Ascending aorta (tissue), 2 donors: ENCODE data around the gene CACNA2D3. TPM values are rescaled to one million over a fixed set of nuclear protein-coding genes. Genes with fewer than 3 reads are reported as not detected.

Experiments used
- DNase-seq, 2 donors: peaks; one replicate each; pipeline ENCODE4 v3.0.0-alpha.2; 2019; ENCODE audit warnings: low spot score in 2 of 2
- H3K27ac ChIP-seq, 2 donors: fragments of 200-600 bp; sonication (generic); one replicate each; pipeline ENCODE4 v1.5.1; 2016 to 2017; ENCODE audit warnings: mild to moderate bottlenecking in 1 of 2
- H3K27me3 ChIP-seq: fragments of 200-600 bp; sonication (generic); one replicate; pipeline ENCODE4 v1.5.1; 2017
- H3K36me3 ChIP-seq, 2 donors: fragments of 200-600 bp; sonication (generic); one replicate each; pipeline ENCODE4 v1.5.1; 2016
- H3K4me1 ChIP-seq, 2 donors: fragments of 200-600 bp; sonication (generic); one replicate each; pipeline ENCODE4 v1.5.1; 2016 to 2017; ENCODE audit warnings: mild to moderate bottlenecking in 1 of 2
- H3K4me3 ChIP-seq, 2 donors: fragments of 200-600 bp; sonication (generic); one replicate each; pipeline ENCODE4 v1.5.1; 2016 to 2017; ENCODE audit warnings: mild to moderate bottlenecking in 1 of 2
- H3K9me3 ChIP-seq, 2 donors: fragments of 200-600 bp; sonication (generic); one replicate each; pipeline ENCODE4 v1.5.1; 2016
- CTCF ChIP-seq, 3 experiments: fragments of 200-600 bp in 2 of 3; fragments of 450-650 bp in 1 of 3; sonication (generic) in 2 of 3; IDR thresholded peaks; one replicate each; pipeline ENCODE4 v1.5.1; 2016 to 2019; ENCODE audit warnings: antibody characterized with exemption in 3 of 3, mild to moderate bottlenecking in 1 of 3, moderate library complexity in 1 of 3
- intact Hi-C: fragments of 100-400 bp; cut with DNase I; formaldehyde crosslinking; loops from one replicate; pipeline ENCODE4 v1.15.1; 2023
- total RNA-seq: library from RNA; depleted of rRNA; stranded (reverse); fragments of >200 nt; gene quantifications from one replicate; pipeline ENCODE4 v1.1.0, GENCODE V29; 2016

Gene CACNA2D3
- total RNA-seq, 1 donor from 2014 or later: not detected

GRCh38 chr3:55065331-55065730 lies 943.0 kb downstream of the CACNA2D3 start:
- no peak overlapping the region for H3K27ac ChIP-seq
- no peaks in the 10 kb centered on the region for H3K36me3 ChIP-seq
- H3K4me3 ChIP-seq: no peak overlapping the region
- no peak for DNase-seq
- intact Hi-C loops: no loop called here
- TF ChIP-seq CTCF (IDR thresholded peaks at IDR 0.05): no peak
- H3K4me1 ChIP-seq: no peaks in the 10 kb centered on the region
- no peaks in the 10 kb centered on the region for H3K27me3 ChIP-seq
- no peaks in the 10 kb centered on the region for H3K9me3 ChIP-seq

- H3K4me3 ChIP-seq: no peak overlapping the region
- no peaks in the 10 kb centered on the region for H3K27me3 ChIP-seq
- no peak overlapping the region for H3K27ac ChIP-seq
- no peak for TF ChIP-seq CTCF (IDR thresholded peaks at IDR 0.05)
- H3K9me3 ChIP-seq: no peaks in the 10 kb centered on the region
- no peak for DNase-seq
- intact Hi-C loops: no loop called here
- H3K36me3 ChIP-seq: no peaks in the 10 kb centered on the region
- H3K4me1 ChIP-seq: no peaks in the 10 kb centered on the region
Observed at GRCh38 chr3:55066551-55067047, 944.2 kb downstream of the CACNA2D3 start.

GRCh38 chr3:55069950-55070349 lies 947.6 kb downstream of the CACNA2D3 start:
- Histone ChIP-seq H3K27ac (no peak overlapping the region), H3K4me1 (no peaks in the 10 kb centered on the region), H3K9me3 (no peaks in the 10 kb centered on the region), H3K4me3 (no peak overlapping the region), H3K27me3 (no peaks in the 10 kb centered on the region), H3K36me3 (no peaks in the 10 kb centered on the region)
- intact Hi-C loops: no loop called here
- TF ChIP-seq CTCF (IDR thresholded peaks at IDR 0.05): no peak
- DNase-seq: no peak

GRCh38 chr3:55074796-55075195 lies 952.4 kb downstream of the CACNA2D3 start:
- intact Hi-C loops: no loop called here
- Histone ChIP-seq H3K9me3 (no peaks in the 10 kb centered on the region), H3K36me3 (no peaks in the 10 kb centered on the region), H3K4me1 (no peaks in the 10 kb centered on the region), H3K27ac (no peak overlapping the region), H3K27me3 (no peaks in the 10 kb centered on the region), H3K4me3 (no peak overlapping the region)
- no peak for TF ChIP-seq CTCF (IDR thresholded peaks at IDR 0.05)
- no peak for DNase-seq

- no peak for TF ChIP-seq CTCF (IDR thresholded peaks at IDR 0.05)
- Histone ChIP-seq H3K27ac (no peak overlapping the region), H3K9me3 (no peaks in the 10 kb centered on the region), H3K4me1 (no peaks in the 10 kb centered on the region), H3K27me3 (no peaks in the 10 kb centered on the region), H3K36me3 (no peaks in the 10 kb centered on the region), H3K4me3 (no peak overlapping the region)
- intact Hi-C loops: no loop called here
- DNase-seq: no peak
Observed at GRCh38 chr3:55075846-55076245, 953.5 kb downstream of the CACNA2D3 start.

GRCh38 chr3:55077726-55078125 lies 955.4 kb downstream of the CACNA2D3 start:
- no peak for TF ChIP-seq CTCF (IDR thresholded peaks at IDR 0.05)
- no peak for DNase-seq
- no peaks in the 10 kb centered on the region for H3K4me1 ChIP-seq

More at GRCh38 chr3:55077726-55078125, 955.4 kb downstream of the CACNA2D3 start:
- H3K27ac ChIP-seq: no peak overlapping the region
- H3K9me3 ChIP-seq: no peaks in the 10 kb centered on the region
- intact Hi-C loops: no loop called here
- no peaks in the 10 kb centered on the region for H3K36me3 ChIP-seq
- H3K27me3 ChIP-seq: no peaks in the 10 kb centered on the region
- H3K4me3 ChIP-seq: no peak overlapping the region
